Glutamatergic neuron (in vitro differentiated cells): Measurements from ENCODE around the gene DICER1. TPM values are rescaled to one million over a fixed set of nuclear protein-coding genes. Genes with fewer than 3 reads are reported as not detected.
A peak's percentile ranks its signal among the peaks of the same experiment; 100 is the strongest.

Source experiments
- DNase-seq: peaks from one replicate; pipeline ENCODE4 v3.0.0; 2022
- H3K27ac Mint-ChIP-seq: one replicate; pipeline ENCODE4 v1.8.0; 2020; ENCODE audit warnings: mild to moderate bottlenecking, mixed read lengths, inconsistent platforms; ENCODE audit not compliant: unreplicated experiment
- H3K27me3 Mint-ChIP-seq: one replicate; pipeline ENCODE4 v1.8.0; 2020; ENCODE audit warnings: mild to moderate bottlenecking, moderate library complexity, mixed read lengths, inconsistent platforms; ENCODE audit not compliant: unreplicated experiment
- H3K36me3 Mint-ChIP-seq: one replicate; pipeline ENCODE4 v1.8.0; 2020; ENCODE audit warnings: mild to moderate bottlenecking, mixed read lengths, inconsistent platforms; ENCODE audit not compliant: unreplicated experiment
- H3K4me1 Mint-ChIP-seq: one replicate; pipeline ENCODE4 v1.8.0; 2020; ENCODE audit warnings: mild to moderate bottlenecking, low read depth, mixed read lengths, inconsistent platforms; ENCODE audit not compliant: unreplicated experiment
- H3K4me3 Mint-ChIP-seq: one replicate; pipeline ENCODE4 v1.8.0; 2020; ENCODE audit warnings: mild to moderate bottlenecking, mixed read lengths, inconsistent platforms; ENCODE audit not compliant: unreplicated experiment
- H3K9me3 Mint-ChIP-seq: one replicate; pipeline ENCODE4 v1.8.0; 2020; ENCODE audit warnings: mild to moderate bottlenecking, moderate library complexity, mixed read lengths, inconsistent platforms; ENCODE audit not compliant: unreplicated experiment
- CTCF ChIP-seq: fragments of 200-600 bp; sonication (generic); IDR thresholded peaks from one replicate; pipeline ENCODE4 v1.5.0; 2021; ENCODE audit not compliant: partially characterized antibody, unreplicated experiment
- total RNA-seq: library from RNA; stranded (reverse); fragmentation: NEBNext Ultra II Directional; extraction: Animal tissue kit (Norgen Biotek cat#: 25700); gene quantifications from one replicate; pipeline ENCODE4 v1.2.1, GENCODE V29; 2021; ENCODE audit not compliant: unreplicated experiment

The DICER1 gene
- total RNA-seq, 1 donor from 2014 or later = 113 TPM

- H3K9me3 Mint-ChIP-seq = no peaks in the 10 kb centered on the region
- no peaks in the 10 kb centered on the region for H3K27me3 Mint-ChIP-seq
- no peak for TF ChIP-seq CTCF
- no peak overlapping the region for H3K4me3 Mint-ChIP-seq
- no peak for DNase-seq
- H3K4me1 Mint-ChIP-seq = peaks cover 14% of the 10 kb centered on the region
- H3K27ac Mint-ChIP-seq = no peak overlapping the region
- no peaks in the 10 kb centered on the region for H3K36me3 Mint-ChIP-seq
Observed at GRCh38 chr14:95127531-95127911, 29.8 kb downstream of the DICER1 start.

DNA sequence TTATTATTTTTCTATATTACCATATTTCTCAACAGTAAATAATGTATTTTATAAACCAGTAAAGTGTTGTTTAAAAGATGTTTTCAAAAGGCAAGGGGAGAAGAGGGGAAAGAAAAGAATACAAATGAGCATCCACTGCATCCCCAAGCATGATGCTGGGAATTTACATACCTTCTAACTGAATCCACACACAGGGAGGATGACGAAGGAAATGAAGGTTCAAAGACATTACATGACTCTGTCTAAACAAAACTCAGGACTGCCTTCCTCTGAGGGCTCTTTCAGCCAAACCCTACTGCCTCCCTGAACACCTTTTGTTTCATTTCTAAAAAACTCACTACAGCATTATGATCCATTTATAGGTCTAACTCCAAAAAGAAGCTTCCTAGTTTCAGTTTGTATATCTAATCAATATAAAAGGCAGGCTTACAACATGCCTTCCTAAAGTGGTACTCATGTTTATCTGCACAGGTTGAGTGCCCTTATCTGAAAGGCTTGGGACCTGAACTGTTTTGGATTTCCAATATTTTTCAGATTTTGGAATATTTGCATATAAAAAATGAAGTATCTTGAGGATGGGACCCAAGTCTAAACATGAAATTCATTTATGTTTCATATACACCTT, 30.3 kb downstream of the DICER1 start:
- no peak for DNase-seq
- TF ChIP-seq CTCF = no peak
- Mint-ChIP-seq H3K4me3 (no peak overlapping the region), H3K27me3 (no peaks in the 10 kb centered on the region), H3K4me1 (peaks cover 15% of the 10 kb centered on the region), H3K36me3 (no peaks in the 10 kb centered on the region), H3K27ac (no peak overlapping the region), H3K9me3 (no peaks in the 10 kb centered on the region)

DNA sequence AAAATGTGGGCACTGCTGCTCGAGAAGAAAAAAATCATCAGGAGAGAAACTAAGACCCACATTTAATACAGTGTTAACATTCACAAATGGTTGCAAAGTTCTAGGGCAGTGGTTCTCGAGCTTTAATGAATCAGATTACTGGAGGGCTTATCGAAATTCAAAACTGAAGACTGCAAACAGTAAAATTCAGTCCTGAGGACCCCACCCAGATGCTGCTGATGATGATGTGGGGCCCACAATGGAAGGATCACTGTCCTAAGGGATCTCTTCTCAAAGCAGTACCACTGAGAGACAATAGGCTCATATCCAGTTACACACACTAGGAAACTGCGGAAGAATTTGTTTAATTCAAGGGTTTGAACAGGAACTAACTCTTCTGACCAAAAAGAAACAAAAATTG, 31.4 kb downstream of the DICER1 start:
- no peak for DNase-seq
- Mint-ChIP-seq H3K9me3 (no peaks in the 10 kb centered on the region), H3K27ac (peak overlapping the region; percentile 87), H3K27me3 (no peaks in the 10 kb centered on the region), H3K4me1 (peaks cover 15% of the 10 kb centered on the region), H3K4me3 (peak overlapping the region; percentile 79), H3K36me3 (no peaks in the 10 kb centered on the region)
- no peak for TF ChIP-seq CTCF

DNA sequence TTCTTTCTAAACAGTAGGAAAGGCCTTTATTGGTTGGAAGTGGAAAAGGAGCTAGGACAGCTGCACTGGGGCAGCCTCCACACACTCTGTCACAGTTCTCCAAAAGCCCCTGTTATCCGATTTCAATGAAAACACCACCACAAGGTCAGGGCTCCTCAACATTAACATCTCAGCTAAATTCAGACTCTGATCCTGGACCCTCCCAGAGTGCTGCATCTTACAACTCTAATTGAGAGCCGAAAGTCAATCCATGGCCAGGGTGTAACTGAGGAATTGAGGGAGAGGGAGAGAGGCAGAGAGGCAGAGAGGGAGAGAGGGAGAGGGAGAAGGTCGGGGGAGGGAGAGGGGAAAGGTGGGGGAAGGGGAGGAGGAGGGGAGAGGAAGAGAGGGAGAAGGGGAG, 32.1 kb downstream of the DICER1 start:
- no peak for DNase-seq
- H3K4me3 Mint-ChIP-seq = peak overlapping the region; percentile 30
- H3K27me3 Mint-ChIP-seq = no peaks in the 10 kb centered on the region
- peak overlapping the region; percentile 77 for H3K27ac Mint-ChIP-seq
- no peaks in the 10 kb centered on the region for H3K36me3 Mint-ChIP-seq
- no peak for TF ChIP-seq CTCF
- no peaks in the 10 kb centered on the region for H3K9me3 Mint-ChIP-seq
- peaks cover 15% of the 10 kb centered on the region for H3K4me1 Mint-ChIP-seq

GRCh38 chr14:95123891-95124579, 33.3 kb downstream of the DICER1 start:
- DNase-seq = no peak
- Mint-ChIP-seq H3K36me3 (no peaks in the 10 kb centered on the region), H3K4me3 (no peak overlapping the region), H3K27me3 (no peaks in the 10 kb centered on the region), H3K27ac (peak overlapping the region; percentile 1), H3K4me1 (peaks cover 21% of the 10 kb centered on the region), H3K9me3 (no peaks in the 10 kb centered on the region)
- no peak for TF ChIP-seq CTCF
